Measurements from ENCODE around the gene PDCD11. TPM values are rescaled to one million over a fixed set of nuclear protein-coding genes. Genes with fewer than 3 reads are reported as not detected.
A peak's percentile ranks its signal among the peaks of the same experiment; 100 is the strongest.

PDCD11 gene
- 10 to 100 TPM in 8 of 10 donors, 1 to 10 TPM in 2; 9.4 to 16.9 (median 12.7) TPM for total RNA-seq
- 10 to 100 TPM; 10.9 to 15.1 TPM for polyA plus RNA-seq
- long read RNA-seq, donor 1, full-length matches to known transcripts = 2 of 30 reads
- long read RNA-seq, donor 1, partial matches to known transcripts = 25 of 30 reads
- long read RNA-seq, donor 1, other reads (novel, unspliced or antisense) = 3 of 30 reads
- long read RNA-seq, donor 2, full-length matches to known transcripts = 1 of 23 reads
- long read RNA-seq, donor 2, partial matches to known transcripts = 22 of 23 reads
- long read RNA-seq, donor 2, other reads (novel, unspliced or antisense) = 0 of 23 reads
- long read RNA-seq, donor 3, partial matches to known transcripts = 75 of 89 reads
- long read RNA-seq, donor 3, other reads (novel, unspliced or antisense) = 13 of 89 reads

GRCh38 chr10:103396067-103396788 lies at the start of gene PDCD11, which contains the start of gene ATP5MK:
Gene PDCD11, plus strand, starts transcription at chr10:103396626. Its CDS starts 1,801 bp downstream, at chr10:103398427.
Gene ATP5MK, minus strand, starts transcription at chr10:103396475. Its CDS starts 4,018 bp downstream, at chr10:103392457.
- ATAC-seq (peak; percentile 99 to 100 (median 100)), DNase-seq (peak; percentile 96 to 99)
- intact Hi-C loops (cut with DNase I) = no loop called here
- H3K4me1 ChIP-seq = peaks cover 3 to 53% (median 44%) of the 10 kb centered on the region in 9 donors
- WGBS, 2 donors = 0 to 1% methylated on average over 56 of the region's 56 CpGs
- peak in 3 of 9 donors; percentile 23 to 35 (median 25) for TF ChIP-seq CTCF (IDR thresholded peaks at IDR 0.05)
- peak within 1 kb of the TSS; percentile 80 to 98 (median 86) for H3K4me3 ChIP-seq
- peak within 1 kb of the TSS; percentile 77 to 96 (median 92) for H3K27ac ChIP-seq
- H3K9me3 ChIP-seq = no peaks in the 10 kb centered on the region
- H3K36me3 ChIP-seq = peaks cover 0 to 63% (median 27%) of the 10 kb centered on the region in 9 donors
- no peaks in the 10 kb centered on the region for H3K27me3 ChIP-seq

GRCh38 chr10:103350175-103350516 lies 46.3 kb upstream of the PDCD11 start:
- DNase-seq (no peak), ATAC-seq (peak in 2 of 8 donors; percentile 5 to 9)
- Histone ChIP-seq H3K4me1 (peaks cover 0 to 21% (median 11%) of the 10 kb centered on the region in 9 donors), H3K27me3 (no peaks in the 10 kb centered on the region), H3K9me3 (no peaks in the 10 kb centered on the region), H3K27ac (peak overlapping the region in 9 of 10 donors; percentile 68 to 90 (median 83)), H3K36me3 (peaks cover 0 to 40% (median 19%) of the 10 kb centered on the region in 9 donors), H3K4me3 (peak overlapping the region; percentile 60 to 99 (median 80))
- intact Hi-C loops (cut with DNase I) = no loop called here
- 55 to 60% methylated on average over 16 of the region's 16 CpGs for WGBS, 2 donors
- TF ChIP-seq CTCF (IDR thresholded peaks at IDR 0.05) = no peak

- WGBS, 2 donors = 0% methylated on average over 76 to 82 of the region's 82 CpGs
- DNase-seq (peak; percentile 82 to 88), ATAC-seq (peak; percentile 95 to 99 (median 97))
- Histone ChIP-seq H3K4me3 (peak within 1 kb of the TSS; percentile 60 to 99 (median 80)), H3K9me3 (no peaks in the 10 kb centered on the region), H3K36me3 (peaks cover 0 to 34% (median 17%) of the 10 kb centered on the region in 9 donors), H3K27me3 (no peaks in the 10 kb centered on the region), H3K4me1 (peaks cover 0 to 21% (median 11%) of the 10 kb centered on the region in 9 donors), H3K27ac (peak within 1 kb of the TSS in 9 of 10 donors; percentile 68 to 90 (median 83))
- intact Hi-C loops (cut with DNase I) = no loop called here
- peak in 3 of 9 donors; percentile 30 to 35 (median 32) for TF ChIP-seq CTCF (IDR thresholded peaks at IDR 0.05)
Observed at GRCh38 chr10:103350517-103351260, 45.7 kb upstream of the PDCD11 start, which contains the start of gene PCGF6. Gene PCGF6, minus strand, starts transcription at chr10:103351140. Its CDS starts 74 bp downstream, at chr10:103351066.
